Islet of Langerhans (tissue), 1 donor: ENCODE results near the gene SUSD6.

Experiments
- FAIRE-seq: peaks from one replicate; lab custom pipeline; 2011; peaks lifted over from hg19 to GRCh38; lab: Jason Lieb, UNC

The SUSD6 gene

DNA sequence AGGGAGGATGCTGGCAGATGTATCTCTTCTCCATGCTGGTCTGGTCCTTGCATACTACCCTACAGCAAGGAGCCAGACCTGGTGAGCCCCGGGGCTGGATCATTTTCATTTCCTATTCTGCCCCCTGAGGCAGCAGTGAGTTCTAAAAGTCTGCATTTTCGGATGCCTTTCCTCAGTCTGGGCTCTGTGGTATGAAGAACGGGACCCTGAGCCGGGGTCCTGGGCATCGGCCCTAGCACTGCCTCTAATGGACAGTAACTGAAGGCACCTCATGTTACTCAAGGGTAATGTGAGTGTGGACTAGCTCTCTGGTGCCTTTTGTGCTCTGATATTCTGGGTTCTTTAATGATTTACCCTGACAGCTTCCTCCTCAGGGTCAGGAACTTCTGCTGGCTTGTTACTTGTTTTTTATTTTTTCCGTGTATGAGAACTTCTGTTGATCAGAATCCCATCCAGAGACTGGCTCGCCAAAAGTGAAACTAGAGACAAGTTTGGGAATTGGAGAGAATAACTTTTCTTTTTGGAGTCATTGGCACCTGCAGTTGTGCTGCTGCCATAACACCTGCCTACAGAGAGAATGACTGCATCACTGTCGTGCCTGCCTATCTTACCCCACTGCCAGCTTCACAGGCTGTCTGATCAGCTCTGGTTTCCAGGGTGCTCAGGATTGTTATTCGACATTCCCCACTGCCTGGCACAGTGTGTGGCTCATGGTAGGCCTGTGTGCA is 62.3 kb downstream of the SUSD6 start:
- FAIRE-seq = no peak

DNA sequence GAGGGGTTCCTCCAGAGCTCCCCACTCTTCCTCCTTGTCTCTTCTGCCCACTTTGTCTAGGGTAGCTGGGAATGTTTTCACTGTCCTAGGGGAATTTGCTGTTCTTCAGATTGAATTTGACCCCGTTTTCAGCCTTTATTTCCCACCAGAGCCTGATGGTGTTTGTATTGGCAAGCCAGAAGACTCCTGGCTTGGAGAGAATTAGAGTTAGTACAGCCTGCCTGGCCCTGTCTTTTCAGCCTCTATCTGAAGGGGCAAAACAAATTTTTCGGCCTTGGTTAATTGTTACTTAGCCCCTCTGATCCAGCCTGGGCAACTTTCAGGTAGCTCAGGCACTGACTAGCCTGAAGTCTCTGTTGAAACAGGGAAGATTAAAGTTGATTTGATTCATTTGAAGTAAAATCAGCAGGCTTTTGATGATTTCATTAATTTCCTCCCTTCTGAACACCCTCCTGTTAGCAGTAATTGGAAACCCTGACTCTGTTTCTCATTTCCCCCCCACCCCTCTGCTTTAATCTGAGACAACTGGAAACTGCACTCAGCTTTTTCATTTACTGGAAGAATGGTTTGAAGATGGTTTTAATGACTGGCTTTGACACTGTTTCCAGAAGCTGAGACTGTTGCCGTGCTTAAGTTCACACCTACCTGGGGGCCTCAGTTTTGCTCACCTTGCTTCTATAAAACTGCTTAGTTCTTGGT is 63.3 kb downstream of the SUSD6 start:
- no peak for FAIRE-seq

GRCh38 chr14:69675245-69675583 is 63.8 kb downstream of the SUSD6 start:
- FAIRE-seq = no peak

GRCh38 chr14:69675877-69676416 is 64.6 kb downstream of the SUSD6 start:
- no peak for FAIRE-seq

- no peak for FAIRE-seq
Observed at GRCh38 chr14:69676723-69677122, 65.3 kb downstream of the SUSD6 start.

DNA sequence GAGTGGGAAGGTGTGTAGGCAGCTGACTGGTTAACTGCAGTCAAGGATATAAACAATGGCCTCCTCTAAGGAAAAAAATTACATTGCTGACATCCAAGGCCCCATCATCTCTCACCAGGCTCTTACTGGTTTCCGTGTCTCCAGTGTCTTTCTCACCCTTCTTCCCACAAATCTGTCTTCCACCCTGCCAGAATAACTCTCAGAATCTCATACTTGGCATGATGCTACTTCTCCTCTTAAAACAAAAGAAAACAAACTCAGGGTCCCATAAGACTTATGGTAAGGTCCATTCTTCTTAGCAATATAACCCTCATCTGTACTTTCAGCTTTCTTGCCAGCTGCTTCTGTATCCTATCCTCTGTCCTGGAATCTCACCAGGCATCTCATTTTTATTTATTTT is 68.9 kb downstream of the SUSD6 start:
- FAIRE-seq = no peak

GRCh38 chr14:69682136-69682535 is 70.7 kb downstream of the SUSD6 start:
- no peak for FAIRE-seq

DNA sequence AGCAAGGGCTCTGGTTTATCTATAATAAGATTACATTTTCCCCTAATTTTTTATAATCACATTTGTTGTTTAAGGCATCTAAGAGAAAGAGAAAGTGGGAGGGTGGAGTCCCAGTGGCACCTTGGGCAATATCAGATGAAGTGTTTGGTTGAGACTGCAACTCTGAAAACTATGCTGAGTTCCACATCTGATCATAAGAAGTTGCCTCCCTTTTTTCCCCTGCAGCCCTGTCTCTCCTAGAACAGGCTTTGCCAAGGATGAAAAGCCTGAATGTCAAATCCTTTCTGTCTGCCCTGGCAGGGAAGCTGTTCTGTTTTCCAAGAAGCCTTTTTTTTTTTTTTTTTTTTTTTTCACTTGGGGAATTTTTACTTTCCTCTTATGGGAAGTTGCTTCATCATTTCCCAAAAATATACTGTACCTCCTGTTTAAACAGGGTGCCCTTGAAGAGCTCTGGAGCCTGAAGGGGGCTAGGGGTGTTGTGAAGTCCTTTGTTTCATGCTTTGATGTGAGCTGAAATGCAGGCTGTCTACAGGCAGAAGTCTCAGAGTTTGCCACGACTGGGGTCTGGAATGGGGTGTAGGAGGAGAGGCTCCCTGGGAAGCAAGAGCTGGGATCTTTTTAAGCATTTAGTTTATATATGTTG is 71.3 kb downstream of the SUSD6 start:
- FAIRE-seq = no peak

GRCh38 chr14:69683971-69684370 is 72.6 kb downstream of the SUSD6 start:
- FAIRE-seq = no peak

DNA sequence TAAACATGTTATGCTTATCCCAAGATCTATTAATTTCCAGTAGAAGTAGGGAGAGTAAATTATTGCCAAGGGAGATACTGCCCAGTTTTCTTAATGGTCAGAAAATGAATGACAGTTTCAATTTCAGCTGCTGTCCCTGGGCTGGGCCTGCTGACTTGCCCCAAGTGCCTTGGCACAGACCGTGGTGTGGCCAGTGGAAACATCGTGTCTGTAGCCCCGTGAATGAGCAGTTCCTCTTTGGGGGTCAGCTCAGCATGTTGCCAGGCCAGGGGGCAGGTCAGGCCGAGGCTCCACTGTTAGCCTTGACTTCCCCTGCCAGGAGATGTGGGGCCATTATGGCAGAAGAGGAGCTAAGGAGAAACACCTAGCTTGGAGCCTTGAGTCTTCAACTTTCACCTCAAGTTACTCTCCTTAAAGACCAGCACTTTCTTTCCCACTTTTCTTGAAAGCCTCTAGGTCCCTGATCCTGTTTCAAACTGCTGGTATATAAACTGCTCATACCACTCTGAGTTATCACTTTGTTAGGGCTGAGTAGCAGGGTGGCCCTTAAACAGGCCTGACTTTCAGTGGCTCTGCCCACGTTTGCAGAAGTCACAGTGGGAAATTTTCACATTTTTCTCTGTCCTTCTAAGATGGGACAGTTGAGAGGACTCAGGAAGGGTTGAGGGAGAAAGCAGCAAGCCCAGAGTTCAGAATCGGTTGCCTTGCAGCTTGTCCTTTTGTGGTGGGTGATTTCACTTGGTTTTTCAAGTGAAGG is 73.2 kb downstream of the SUSD6 start:
- no peak for FAIRE-seq

- FAIRE-seq = no peak
Observed at GRCh38 chr14:69685218-69685616, 73.8 kb downstream of the SUSD6 start.

DNA sequence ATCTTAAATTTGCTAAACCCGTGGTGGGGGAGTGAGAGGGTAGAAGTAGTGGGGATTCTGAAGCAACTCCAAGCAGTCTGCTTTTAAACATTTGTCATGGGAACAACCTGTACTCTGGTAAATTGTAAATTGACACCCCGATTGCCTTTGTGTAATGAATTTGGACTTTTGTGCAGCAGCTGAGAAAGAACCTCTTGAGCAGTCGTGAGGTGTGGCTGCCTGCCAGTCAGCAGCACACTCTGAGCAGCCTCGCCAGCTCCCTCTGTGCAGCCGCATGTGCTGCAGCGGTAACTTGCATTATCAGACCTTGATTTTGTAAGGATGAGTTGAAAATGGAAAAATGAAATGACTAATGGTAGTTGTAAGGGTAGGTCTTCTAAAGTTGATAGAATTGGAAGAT is 74.3 kb downstream of the SUSD6 start:
- no peak for FAIRE-seq

- FAIRE-seq = no peak
Observed at GRCh38 chr14:69687606-69688298, 76.4 kb downstream of the SUSD6 start.

- no peak for FAIRE-seq
Observed at GRCh38 chr14:69688299-69688649, 76.9 kb downstream of the SUSD6 start.

DNA sequence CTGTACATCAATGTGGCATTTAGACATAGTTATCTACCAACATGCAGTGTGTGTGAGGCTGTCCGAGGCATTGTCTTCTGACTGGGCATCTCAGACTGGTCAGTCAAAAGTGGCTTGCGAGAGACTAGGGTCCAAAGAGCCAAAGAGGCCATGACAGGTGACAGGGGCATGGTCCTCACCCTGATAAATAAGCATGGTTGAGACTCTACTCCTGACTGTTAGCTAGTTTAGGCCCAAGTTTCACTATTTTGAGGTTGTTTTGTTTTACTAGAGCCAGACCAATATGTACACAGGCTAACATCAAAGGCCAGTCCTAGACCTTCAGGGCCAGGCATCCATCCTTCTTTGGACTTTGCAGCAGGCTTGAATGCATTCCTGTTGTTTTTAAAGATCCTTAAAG is 78.6 kb downstream of the SUSD6 start:
- no peak for FAIRE-seq

GRCh38 chr14:69692594-69692993 is 81.2 kb downstream of the SUSD6 start:
- FAIRE-seq = no peak

- FAIRE-seq = no peak
Observed at GRCh38 chr14:69693145-69693544, 81.7 kb downstream of the SUSD6 start.

GRCh38 chr14:69693801-69694729 is 82.7 kb downstream of the SUSD6 start:
- no peak for FAIRE-seq

DNA sequence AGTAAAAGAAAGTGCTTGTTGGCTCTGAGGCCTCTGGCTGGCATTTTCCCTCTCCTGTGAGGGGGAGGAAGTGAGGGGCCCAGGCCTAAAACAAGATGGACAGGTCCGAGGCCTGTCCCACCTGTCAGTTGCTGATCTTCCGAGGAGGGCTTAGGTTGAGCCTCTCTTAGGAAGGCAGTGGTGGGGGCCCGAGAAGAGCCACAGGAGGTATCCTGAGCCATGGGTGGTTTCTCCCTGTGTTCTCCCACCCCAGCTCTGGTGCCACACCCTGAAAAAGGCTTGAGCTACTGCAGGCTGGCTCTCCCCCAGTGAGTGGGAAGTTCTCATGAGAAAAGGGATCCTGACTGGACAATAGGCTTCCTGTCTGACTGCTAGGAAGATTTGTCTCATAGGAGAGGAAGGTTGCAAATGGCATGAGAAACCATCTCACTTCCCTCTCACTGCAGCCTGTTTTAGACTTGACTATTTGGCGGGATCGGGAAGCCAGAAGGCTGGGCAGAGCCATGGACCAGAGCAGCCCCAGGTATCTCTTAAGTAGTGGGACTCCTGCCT is 83.4 kb downstream of the SUSD6 start:
- no peak for FAIRE-seq

GRCh38 chr14:69695322-69696203 is 84.2 kb downstream of the SUSD6 start:
- no peak for FAIRE-seq
